HCT116 (cell line): ENCODE data around the gene PIP4K2B. TPM values are rescaled to one million over a fixed set of nuclear protein-coding genes. Genes with fewer than 3 reads are reported as not detected.

Source experiments
- ATAC-seq: fragments of 200-7000 bp; cut with Tn5 transposase; 2 replicates; pipeline ENCODE4 v1.9.1; 2020; ENCODE audit warnings: mild to moderate bottlenecking, moderate library complexity
- BruUV-seq: library from RNA; stranded (reverse); fragments of 400-500 nt; replicated peaks from 2 replicates; lab custom pipeline; 2021; lab: Mats Ljungman, UMichigan
- CTCF ChIA-PET: fragments of 300-600 bp; sonication (Branson Sonifier 250); formaldehyde crosslinking; loops from one replicate; lab custom pipeline; 2021; ENCODE audit warnings: antibody characterized with exemption; lab: Charles Lee
- POLR2A ChIA-PET: fragments of 300-600, 350-600 bp; sonication (Branson Sonifier 250); formaldehyde crosslinking; loops from one replicate; lab custom pipeline; 2021; ENCODE audit warnings: antibody characterized with exemption; lab: Charles Lee
- RAD21 ChIA-PET, 2 experiments: fragments of 300-600 bp; sonication (Branson Sonifier 250); formaldehyde crosslinking; loops; one replicate each; lab custom pipeline; 2023; ENCODE audit warnings: low total read pairs in 2 of 2; ENCODE audit not compliant: uncharacterized antibody in 2 of 2, unreplicated experiment in 2 of 2, low non-redundant PET in 1 of 2; lab: Charles Lee
- DNase-seq: peaks from one replicate; pipeline ENCODE4 v3.0.0-alpha.2; 2010; ENCODE audit warnings: low read depth, low spot score
- H2AFZ ChIP-seq: fragments of 200-600 bp; shearing (Covaris generic), sonication (generic); 2 replicates; pipeline ENCODE4 v1.6.1; 2017; ENCODE audit warnings: low read depth, mixed run types, mixed read lengths, antibody characterized with exemption, low read length; ENCODE audit not compliant: poor library complexity, severe bottlenecking
- H3K27ac ChIP-seq: 2 replicates; pipeline ENCODE4 v1.5.1; 2012; ENCODE audit warnings: low read depth, low read length
- H3K27me3 ChIP-seq: fragments of 200-600 bp; sonication (generic); 2 replicates; pipeline ENCODE4 v1.6.1; 2016; ENCODE audit warnings: mixed run types, low read length, mixed read lengths; ENCODE audit not compliant: insufficient read depth
- H3K36me3 ChIP-seq, 2 experiments: fragments of 200-500 bp in 1 of 2; fragments of 200-600 bp in 1 of 2; sonication (Bioruptor generic) in 1 of 2; sonication (generic) in 1 of 2; 2 replicates each; pipeline versions ENCODE4 v1.5.1 to v1.6.1; 2014 to 2016; ENCODE audit warnings: low read length in 2 of 2, inconsistent platforms in 1 of 2, mixed read lengths in 1 of 2, mixed run types in 1 of 2; ENCODE audit not compliant: insufficient read depth in 2 of 2, control insufficient read depth in 1 of 2
- H3K4me1 ChIP-seq, 2 experiments: fragments of 200-600 bp in 1 of 2; sonication (generic) in 1 of 2; 2 replicates each; pipeline versions ENCODE4 v1.5.1 to v1.6.1; 2012 to 2017; ENCODE audit warnings: low read length in 2 of 2, inconsistent platforms in 1 of 2, mild to moderate bottlenecking in 1 of 2, mixed read lengths in 1 of 2, mixed run types in 1 of 2, moderate library complexity in 1 of 2; ENCODE audit not compliant: insufficient read depth in 2 of 2, control insufficient read depth in 1 of 2
- H3K4me2 ChIP-seq: fragments of 200-600 bp; sonication (generic); 2 replicates; pipeline ENCODE4 v1.6.1; 2017; ENCODE audit warnings: mixed run types, low read length, mixed read lengths
- H3K4me3 ChIP-seq, 2 experiments: fragments of 200-600 bp in 1 of 2; sonication (generic) in 1 of 2; replicated peaks in 1 of 2; 2 replicates each; pipeline ENCODE4 v1.5.1; 2011 to 2016; ENCODE audit warnings: low read length in 2 of 2, control low read depth in 1 of 2, low read depth in 1 of 2, mild to moderate bottlenecking in 1 of 2, mixed read lengths in 1 of 2, mixed run types in 1 of 2
- H3K79me2 ChIP-seq: fragments of 200-600 bp; sonication (generic); 2 replicates; pipeline ENCODE4 v1.6.1; 2017; ENCODE audit warnings: mild to moderate bottlenecking, mixed run types, low read length, moderate library complexity, mixed read lengths; ENCODE audit not compliant: insufficient read depth
- H3K9ac ChIP-seq: fragments of 200-600 bp; sonication (generic); 2 replicates; pipeline ENCODE4 v1.6.1; 2016; ENCODE audit warnings: low read length, mixed read lengths
- H3K9me2 ChIP-seq: fragments of 200-600 bp; sonication (generic), shearing (Covaris generic); 2 replicates; pipeline ENCODE4 v1.6.1; 2017; ENCODE audit warnings: mixed run types, mild to moderate bottlenecking, moderate library complexity; ENCODE audit not compliant: insufficient read depth
- H3K9me3 ChIP-seq, 2 experiments: fragments of 200-500 bp in 1 of 2; fragments of 200-600 bp in 1 of 2; sonication (Bioruptor generic) in 1 of 2; sonication (generic) in 1 of 2; 2 replicates each; pipeline ENCODE4 v1.6.1; 2014 to 2017; ENCODE audit warnings: low read length in 2 of 2, mixed read lengths in 2 of 2, inconsistent platforms in 1 of 2, low read depth in 1 of 2, mild to moderate bottlenecking in 1 of 2, mixed run types in 1 of 2, moderate library complexity in 1 of 2; ENCODE audit not compliant: control insufficient read depth in 1 of 2, insufficient read depth in 1 of 2
- H4K20me1 ChIP-seq: fragments of 200-600 bp; sonication (generic), shearing (Covaris generic); 2 replicates; pipeline ENCODE4 v1.6.1; 2017; ENCODE audit warnings: mixed run types, mild to moderate bottlenecking, moderate library complexity; ENCODE audit not compliant: insufficient read depth
- CTCF ChIP-seq, 3 experiments: fragments of 200-600 bp in 1 of 3; sonication (generic) in 1 of 3; IDR thresholded peaks in 2 of 3; conservative IDR thresholded peaks in 1 of 3; 2 replicates each; pipeline ENCODE4 v1.5.1; 2012 to 2017; ENCODE audit warnings: low read depth in 2 of 3, low read length in 2 of 3, antibody characterized with exemption in 1 of 3, borderline replicate concordance in 1 of 3, control low read depth in 1 of 3, mild to moderate bottlenecking in 1 of 3, mixed read lengths in 1 of 3, mixed run types in 1 of 3, moderate library complexity in 1 of 3; ENCODE audit not compliant: insufficient read depth in 1 of 3
- EGR1 ChIP-seq: IDR thresholded peaks from 2 replicates; pipeline ENCODE4 v1.6.1; 2012; ENCODE audit warnings: low read depth
- EZH2phosphoT487 ChIP-seq: fragments of 200-600 bp; IDR thresholded peaks from 2 replicates; pipeline ENCODE4 v1.6.1; 2018; ENCODE audit warnings: antibody characterized with exemption, borderline replicate concordance
- MAX ChIP-seq: IDR thresholded peaks from 2 replicates; pipeline ENCODE4 v1.6.1; 2012
- POLR2A ChIP-seq: IDR thresholded peaks from 2 replicates; pipeline ENCODE4 v1.7.0; 2011; ENCODE audit warnings: borderline replicate concordance; ENCODE audit not compliant: insufficient read depth, insufficient read length; ENCODE audit errors: extremely low read depth
- POLR2AphosphoS5 ChIP-seq: IDR thresholded peaks from 2 replicates; pipeline ENCODE4 v1.6.1; 2011; ENCODE audit warnings: mild to moderate bottlenecking, low read depth, low read length, moderate library complexity
- RAD21 ChIP-seq: IDR thresholded peaks from 2 replicates; pipeline ENCODE4 v1.6.1; 2012; ENCODE audit warnings: low read depth, mild to moderate bottlenecking
- SIN3A ChIP-seq: IDR thresholded peaks from 2 replicates; pipeline ENCODE4 v1.6.1; 2012; ENCODE audit warnings: low read depth
- TCF7L2 ChIP-seq: IDR thresholded peaks from 2 replicates; pipeline ENCODE4 v1.7.0; 2011; ENCODE audit warnings: borderline replicate concordance, inconsistent platforms; ENCODE audit not compliant: insufficient read depth, insufficient read length; ENCODE audit errors: extremely low read depth
- ZBTB33 ChIP-seq: IDR thresholded peaks from 2 replicates; pipeline ENCODE4 v1.6.1; 2011; ENCODE audit warnings: mild to moderate bottlenecking, low read length, moderate library complexity; ENCODE audit not compliant: insufficient replicate concordance; ENCODE audit errors: extremely low read depth
- ZFX ChIP-seq: fragments of 450-650 bp; IDR thresholded peaks from 2 replicates; pipeline ENCODE4 v1.6.1; 2017
- intact Hi-C: fragments of 100-400 bp; cut with micrococcal nuclease; formaldehyde crosslinking; loops from 2 replicates; pipeline ENCODE4 v1.10.0; 2022
- total RNA-seq: library from RNA; stranded (reverse); gene quantifications from one replicate; pipeline ENCODE4 v1.2.1, GENCODE V29; 2021; ENCODE audit not compliant: unreplicated experiment

PIP4K2B gene
- total RNA-seq, 1 experiment from 2014 or later, result 40.3 TPM

- Histone ChIP-seq H3K4me2 (peak within 1 kb of the TSS; percentile 90), H3K9me3 (no peaks in the 10 kb centered on the region), H3K27ac (peak within 1 kb of the TSS; percentile 96), H4K20me1 (no peaks in the 10 kb centered on the region), H3K36me3 (peaks cover 5 to 23% of the 10 kb centered on the region in 2 experiments), H3K9me2 (no peaks in the 10 kb centered on the region), H2AFZ (no peak within 1 kb of the TSS), H3K4me1 (peaks cover 11 to 32% of the 10 kb centered on the region in 2 experiments; a peak in 3 of 4 replicates), H3K79me2 (peaks cover 37% of the 10 kb centered on the region), H3K9ac (peak within 1 kb of the TSS; percentile 88), H3K4me3 (peak within 1 kb of the TSS; percentile 91 to 95), H3K27me3 (no peaks in the 10 kb centered on the region)
- DNase-seq (peak; percentile 60), ATAC-seq (peak; percentile 90)
- POLR2A ChIA-PET, result no interaction called here
- no TSS peak for BruUV-seq
- RAD21 ChIA-PET, result no interaction called here
- CTCF ChIA-PET, result interaction anchor here (1.5 kb wide), 1 partner anchor 11 kb away, joined by 4 read pairs; no protein-coding TSS in a partner anchor
- intact Hi-C loops, result loop anchor here (10.0 kb wide), 1 partner anchor 425 kb away; the partner anchor contains the start of gene PLXDC1
- peak; percentile 72 for TF ChIP-seq POLR2AphosphoS5
- peak; percentile 37; the same call in 1 of the 2 replicates for TF ChIP-seq MAX
- TF ChIP-seq RAD21, result no peak
- TF ChIP-seq TCF7L2, result peak; percentile 26
- peak; percentile 72; the same call in 1 of the 2 replicates for TF ChIP-seq ZFX
- TF ChIP-seq CTCF (IDR thresholded peaks at IDR 0.05 in 2 of 3, conservative IDR thresholded peaks at IDR 0.05 in 1 of 3; ENCODE audit: borderline replicate concordance in 1 of 3, insufficient read depth in 1 of 3, low read depth in 2 of 3, low read length in 2 of 3), result peak; percentile 22 to 45 (median 44); a peak in 4 of 6 replicates
- TF ChIP-seq SIN3A, result no peak
- peak; percentile 23 for TF ChIP-seq POLR2A
- TF ChIP-seq EZH2phosphoT487, result no peak
- peak; percentile 42 for TF ChIP-seq ZBTB33
- peak; percentile 43; the same call in 1 of the 2 replicates for TF ChIP-seq EGR1
Measured at GRCh38 chr17:38729886-38730525, 69.3 kb downstream of the PIP4K2B start, which contains the start of gene CISD3. Gene CISD3, plus strand, starts transcription at chr17:38730341. Its CDS starts 18 bp downstream, at chr17:38730359.
